Endothelial cell of umbilical vein (primary cell): ENCODE measurements around the gene CAMKMT. TPM values are rescaled to one million over a fixed set of nuclear protein-coding genes. Genes with fewer than 3 reads are reported as not detected.

ENCODE experiments used
- BruUV-seq: library from RNA; stranded (reverse); fragments of 400-500 nt; replicated peaks from 2 replicates; lab custom pipeline; 2021; lab: Mats Ljungman, UMichigan
- CTCF ChIA-PET: fragments of 300-600, 350-600 bp; sonication (Branson Sonifier 250); formaldehyde crosslinking; loops from one replicate; lab custom pipeline; 2021; ENCODE audit warnings: antibody characterized with exemption, inconsistent platforms; lab: Charles Lee
- POLR2A ChIA-PET: fragments of 300-600, 350-600 bp; sonication (Branson Sonifier 250); formaldehyde crosslinking; loops from one replicate; lab custom pipeline; 2021; ENCODE audit warnings: antibody characterized with exemption, inconsistent platforms; lab: Charles Lee
- DNase-seq: peaks from one replicate; pipeline ENCODE4 v3.0.0-alpha.2; 2011; ENCODE audit warnings: low read depth, low spot score
- FAIRE-seq: peaks from 2 replicates; lab custom pipeline; 2011; peaks lifted over from hg19 to GRCh38; lab: Jason Lieb, UNC
- H2AFZ ChIP-seq: 2 replicates; pipeline ENCODE4 v1.6.0; 2012; ENCODE audit warnings: low read depth, low read length, control low read depth, inconsistent platforms
- H3K27ac ChIP-seq: 2 replicates; pipeline ENCODE4 v1.5.1; 2011; ENCODE audit warnings: low read depth, mild to moderate bottlenecking, control low read depth, low read length, moderate library complexity; ENCODE audit not compliant: insufficient read depth
- H3K27me3 ChIP-seq, 2 experiments: 2 replicates each; pipeline versions ENCODE4 v1.6.0 to v1.6.1; 2011; ENCODE audit warnings: low read length in 2 of 2, mixed read lengths in 1 of 2; ENCODE audit not compliant: control insufficient read depth in 2 of 2, insufficient read depth in 2 of 2
- H3K36me3 ChIP-seq, 2 experiments: 2 replicates in 1 of 2; 3 replicates in 1 of 2; pipeline ENCODE4 v1.5.1; 2011; ENCODE audit warnings: low read length in 2 of 2, mild to moderate bottlenecking in 1 of 2, moderate library complexity in 1 of 2; ENCODE audit not compliant: control insufficient read depth in 2 of 2, insufficient read depth in 2 of 2; ENCODE audit errors: extremely low read depth in 1 of 2
- H3K4me1 ChIP-seq: 3 replicates; pipeline ENCODE4 v1.5.1; 2011; ENCODE audit warnings: mild to moderate bottlenecking, low read length; ENCODE audit not compliant: control insufficient read depth, insufficient read depth; ENCODE audit errors: extremely low read depth
- H3K4me2 ChIP-seq: 2 replicates; pipeline ENCODE4 v1.6.1; 2011; ENCODE audit warnings: low read length, control low read depth, mixed read lengths; ENCODE audit not compliant: insufficient read depth
- H3K4me3 ChIP-seq, 3 experiments: fragments of 200-600 bp in 1 of 3; sonication (generic), shearing (Covaris generic) in 1 of 3; replicated peaks in 1 of 3; 2 replicates each; pipeline ENCODE4 v1.5.1; 2011 to 2016; ENCODE audit warnings: control low read depth in 3 of 3, low read length in 3 of 3, mild to moderate bottlenecking in 2 of 3, inconsistent platforms in 1 of 3, low read depth in 1 of 3, moderate library complexity in 1 of 3; ENCODE audit not compliant: insufficient read depth in 1 of 3
- H3K79me2 ChIP-seq: 2 replicates; pipeline ENCODE4 v1.6.0; 2012; ENCODE audit warnings: low read length, inconsistent platforms; ENCODE audit not compliant: control insufficient read depth, insufficient read depth
- H3K9ac ChIP-seq: replicated peaks from 2 replicates; pipeline ENCODE3; 2011; ENCODE audit warnings: low read length, control low read depth; ENCODE audit not compliant: insufficient read depth; ENCODE audit errors: extremely low read depth
- H3K9me1 ChIP-seq: replicated peaks from 3 replicates; pipeline ENCODE4 v1.6.0; 2011; ENCODE audit warnings: mild to moderate bottlenecking, low read length; ENCODE audit not compliant: control insufficient read depth, insufficient read depth; ENCODE audit errors: extremely low read depth
- H3K9me3 ChIP-seq: replicated peaks from 2 replicates; pipeline ENCODE4 v1.5.1; 2012; ENCODE audit warnings: low read length, inconsistent platforms; ENCODE audit not compliant: control insufficient read depth, insufficient read depth
- H4K20me1 ChIP-seq: replicated peaks from 2 replicates; pipeline ENCODE3; 2011; ENCODE audit warnings: mild to moderate bottlenecking, low read length; ENCODE audit not compliant: control insufficient read depth, insufficient read depth; ENCODE audit errors: extremely low read depth
- EZH2 ChIP-seq: IDR thresholded peaks from 2 replicates; pipeline ENCODE4 v1.6.1; 2012; ENCODE audit warnings: borderline replicate concordance, low read depth, mild to moderate bottlenecking, moderate library complexity, low read length, inconsistent platforms; ENCODE audit not compliant: severe bottlenecking
- FOS ChIP-seq: IDR thresholded peaks from 2 replicates; pipeline ENCODE4 v1.6.1; 2011; ENCODE audit warnings: mild to moderate bottlenecking, low read length, moderate library complexity, borderline replicate concordance; ENCODE audit not compliant: insufficient read depth
- GATA2 ChIP-seq: IDR thresholded peaks from 2 replicates; pipeline ENCODE4 v1.7.0; 2011; ENCODE audit warnings: low read depth, mild to moderate bottlenecking, moderate library complexity, mixed read lengths, low read length; ENCODE audit not compliant: insufficient read length, insufficient read depth
- JUN ChIP-seq: IDR thresholded peaks from 2 replicates; pipeline ENCODE4 v1.6.1; 2011; ENCODE audit warnings: borderline replicate concordance, low read depth; ENCODE audit not compliant: insufficient read length, insufficient read depth
- MYC ChIP-seq: IDR thresholded peaks from one replicate; pipeline ENCODE4 v1.6.1; 2011; ENCODE audit warnings: mild to moderate bottlenecking, low read depth, low read length
- POLR2A ChIP-seq: IDR thresholded peaks from 2 replicates; pipeline ENCODE4 v1.6.1; 2012; ENCODE audit warnings: low read depth, mild to moderate bottlenecking, control low read depth, low read length
- POLR2AphosphoS5 ChIP-seq: IDR thresholded peaks from 2 replicates; pipeline ENCODE4 v1.6.1; 2012; ENCODE audit warnings: low read depth, mild to moderate bottlenecking, control low read depth, low read length, moderate library complexity; ENCODE audit not compliant: insufficient read depth
- dilution Hi-C: fragments of 300-500 bp; cut with MboI; formaldehyde crosslinking; loops from one replicate; pipeline ENCODE4 v1.15.0; 2019; ENCODE audit warnings: low sequenced_read_pairs; ENCODE audit not compliant: extremely low pct_ligation_motif_present
- intact Hi-C: fragments of 100-400 bp; cut with micrococcal nuclease; formaldehyde crosslinking; loops from one replicate; pipeline ENCODE4 v1.10.0; 2022
- polyA plus RNA-seq, 4 experiments: library from polyadenylated mRNA; depleted of rRNA in 3 of 4; stranded (reverse) in 3 of 4; unstranded in 1 of 4; fragments of >200 nt; gene quantifications; 2 replicates each; pipeline versions ENCODE4 v1.2.1 to v1.2.3, GENCODE V29; 2011 to 2012; ENCODE audit warnings: missing spikeins in 1 of 4
- total RNA-seq: library from RNA; stranded (reverse); gene quantifications from 2 replicates; pipeline ENCODE4 v1.2.3, GENCODE V29; 2021
- TF ChIP-seq, protein P1 (sequence below), 2 donors: IDR thresholded peaks; 1 replicate in 1 of 2; 2 replicates in 1 of 2; pipeline ENCODE4 v1.5.1; 2011; ENCODE audit warnings: low read length in 2 of 2, mild to moderate bottlenecking in 2 of 2, moderate library complexity in 2 of 2, control low read depth in 1 of 2, inconsistent platforms in 1 of 2, low read depth in 1 of 2; ENCODE audit not compliant: insufficient read depth in 1 of 2; ENCODE audit errors: extremely low read depth in 1 of 2
- TF ChIP-seq, protein P2 (sequence below): IDR thresholded peaks from 2 replicates; pipeline ENCODE4 v1.6.1; 2011; ENCODE audit not compliant: insufficient read depth, insufficient read length

CAMKMT gene
- total and polyA plus RNA-seq, 2 donors (not counting 3 experiments of a cell fraction or from before 2014, with no cell fraction given) = 4.1 to 10.7 TPM

DNA sequence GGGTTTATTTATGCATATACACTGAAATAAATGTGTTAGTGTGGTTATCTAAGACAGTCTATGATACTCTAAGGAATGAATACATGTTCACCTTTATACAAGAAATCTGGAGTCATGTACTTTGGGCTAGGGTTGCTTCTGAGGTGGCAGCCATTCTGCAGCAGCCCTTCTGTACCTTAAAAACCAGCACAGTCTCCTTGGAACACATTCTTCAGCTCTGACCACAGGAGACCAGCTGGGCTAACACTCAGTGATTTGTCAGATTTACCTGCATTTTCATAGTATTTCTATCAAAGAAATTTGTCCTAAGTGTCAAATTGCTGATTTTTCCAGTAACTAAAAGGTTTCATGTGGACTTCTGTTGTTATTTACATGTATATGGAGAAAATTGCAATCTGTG, 167.7 kb downstream of the CAMKMT start:
- no peak for FAIRE-seq
- POLR2A ChIA-PET = no interaction called here
- no peak overlapping the region for H3K4me3 ChIP-seq
- dilution Hi-C loops (no loop called here), intact Hi-C loops (no loop called here)
- H3K27ac ChIP-seq = no peak overlapping the region
- no TSS peak for BruUV-seq
- H3K4me2 ChIP-seq = no peak overlapping the region
- no peaks in the 10 kb centered on the region for H3K27me3 ChIP-seq
- no peaks in the 10 kb centered on the region for H3K9me3 ChIP-seq
- no peaks in the 10 kb centered on the region for H3K79me2 ChIP-seq
- H3K9ac ChIP-seq = no peak overlapping the region
- no peaks in the 10 kb centered on the region for H3K9me1 ChIP-seq
- TF ChIP-seq, protein P1, sequence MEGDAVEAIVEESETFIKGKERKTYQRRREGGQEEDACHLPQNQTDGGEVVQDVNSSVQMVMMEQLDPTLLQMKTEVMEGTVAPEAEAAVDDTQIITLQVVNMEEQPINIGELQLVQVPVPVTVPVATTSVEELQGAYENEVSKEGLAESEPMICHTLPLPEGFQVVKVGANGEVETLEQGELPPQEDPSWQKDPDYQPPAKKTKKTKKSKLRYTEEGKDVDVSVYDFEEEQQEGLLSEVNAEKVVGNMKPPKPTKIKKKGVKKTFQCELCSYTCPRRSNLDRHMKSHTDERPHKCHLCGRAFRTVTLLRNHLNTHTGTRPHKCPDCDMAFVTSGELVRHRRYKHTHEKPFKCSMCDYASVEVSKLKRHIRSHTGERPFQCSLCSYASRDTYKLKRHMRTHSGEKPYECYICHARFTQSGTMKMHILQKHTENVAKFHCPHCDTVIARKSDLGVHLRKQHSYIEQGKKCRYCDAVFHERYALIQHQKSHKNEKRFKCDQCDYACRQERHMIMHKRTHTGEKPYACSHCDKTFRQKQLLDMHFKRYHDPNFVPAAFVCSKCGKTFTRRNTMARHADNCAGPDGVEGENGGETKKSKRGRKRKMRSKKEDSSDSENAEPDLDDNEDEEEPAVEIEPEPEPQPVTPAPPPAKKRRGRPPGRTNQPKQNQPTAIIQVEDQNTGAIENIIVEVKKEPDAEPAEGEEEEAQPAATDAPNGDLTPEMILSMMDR (IDR thresholded peaks at IDR 0.05; ENCODE audit: extremely low read depth in 1 of 2, insufficient read depth in 1 of 2, low read depth in 1 of 2, low read length in 2 of 2) = no peak
- TF ChIP-seq POLR2AphosphoS5 (no peak), EZH2 (no peak), GATA2 (no peak), POLR2A (no peak), MYC (no peak), FOS (no peak), JUN (no peak)
- TF ChIP-seq, protein P2, sequence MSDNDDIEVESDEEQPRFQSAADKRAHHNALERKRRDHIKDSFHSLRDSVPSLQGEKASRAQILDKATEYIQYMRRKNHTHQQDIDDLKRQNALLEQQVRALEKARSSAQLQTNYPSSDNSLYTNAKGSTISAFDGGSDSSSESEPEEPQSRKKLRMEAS = no peak
- no peak overlapping the region for H2AFZ ChIP-seq
- H3K36me3 ChIP-seq = no peaks in the 10 kb centered on the region
- no peaks in the 10 kb centered on the region for H3K4me1 ChIP-seq
- CTCF ChIA-PET = interaction anchor here (1.1 kb wide), 2 partner anchors 11 to 50 kb away, joined by 3 to 5 read pairs; no protein-coding TSS in a partner anchor
- no peaks in the 10 kb centered on the region for H4K20me1 ChIP-seq
- DNase-seq = no peak
